Measurements from ENCODE around the gene ELN.

- no peak for TF ChIP-seq CTCF (IDR thresholded peaks at IDR 0.05)
- no peak for TF ChIP-seq POLR2A (IDR thresholded peaks at IDR 0.05)
Measured at GRCh38 chr7:74069086-74069541, 41.1 kb downstream of the ELN start.
